Chondrocyte (in vitro differentiated cells): ENCODE results near the gene OR9A2. TPM values are rescaled to one million over a fixed set of nuclear protein-coding genes. Genes with fewer than 3 reads are reported as not detected.
A peak's percentile ranks its signal among the peaks of the same experiment; 100 is the strongest.

Experiments
- DNase-seq: peaks from one replicate; pipeline ENCODE4 v3.0.0; 2021; ENCODE audit warnings: mixed read lengths, low spot score
- H3K27ac Mint-ChIP-seq: one replicate; pipeline ENCODE4 v1.8.0; 2021; ENCODE audit warnings: mild to moderate bottlenecking, moderate library complexity, mixed read lengths; ENCODE audit not compliant: unreplicated experiment
- H3K27me3 Mint-ChIP-seq: 2 replicates; pipeline ENCODE4 v1.8.0; 2021; ENCODE audit warnings: low read depth, mixed read lengths
- H3K36me3 Mint-ChIP-seq: 2 replicates; pipeline ENCODE4 v1.8.0; 2021; ENCODE audit warnings: low read depth, mixed read lengths
- H3K4me1 Mint-ChIP-seq: 2 replicates; pipeline ENCODE4 v1.8.0; 2021; ENCODE audit warnings: low read depth, mild to moderate bottlenecking, mixed read lengths
- H3K4me3 Mint-ChIP-seq: one replicate; pipeline ENCODE4 v1.8.0; 2021; ENCODE audit warnings: mild to moderate bottlenecking, moderate library complexity, mixed read lengths; ENCODE audit not compliant: unreplicated experiment
- H3K9me3 Mint-ChIP-seq: 2 replicates; pipeline ENCODE4 v1.8.0; 2021; ENCODE audit warnings: low read depth, mixed read lengths
- total RNA-seq: library from RNA; stranded (reverse); gene quantifications from 3 replicates; pipeline ENCODE4 v1.2.1, GENCODE V29; 2021
- TF ChIP-seq, protein P1 (sequence below): fragments of 200-600 bp; sonication (generic); IDR thresholded peaks from 2 replicates; pipeline ENCODE4 v1.5.0; 2021; ENCODE audit warnings: antibody characterized with exemption, mild to moderate bottlenecking, moderate library complexity

Gene OR9A2
- total RNA-seq, 1 donor from 2014 or later, result not detected

DNA sequence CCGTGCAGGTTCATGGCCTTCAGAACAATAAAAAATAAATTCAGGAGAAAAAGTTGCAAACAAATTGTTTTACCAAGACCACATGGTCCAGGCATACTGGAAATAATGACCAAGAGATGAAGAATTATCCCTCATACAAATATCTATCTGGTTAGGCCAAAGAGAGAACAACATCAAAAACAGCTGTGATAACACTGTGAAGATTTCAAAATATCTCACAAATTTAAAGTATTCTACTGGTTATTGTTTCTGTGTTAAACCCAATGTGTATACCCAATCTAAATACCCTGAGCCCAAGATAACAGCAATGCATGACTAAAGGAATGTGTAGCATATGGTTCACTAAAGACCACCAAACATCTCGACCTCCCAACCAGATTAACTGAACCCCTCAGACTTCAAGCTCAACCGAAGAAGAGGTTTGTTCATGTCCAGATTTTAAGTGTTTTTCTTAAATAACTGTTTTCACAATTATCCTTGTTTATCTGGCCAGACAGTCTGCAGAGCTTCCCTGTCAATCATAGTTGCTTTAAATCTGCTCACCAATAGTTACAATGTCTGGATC lies 10.9 kb downstream of the OR9A2 start:
- H3K36me3 Mint-ChIP-seq, result no peaks in the 10 kb centered on the region
- DNase-seq, result no peak
- H3K9me3 Mint-ChIP-seq, result no peaks in the 10 kb centered on the region
- H3K27ac Mint-ChIP-seq, result no peak overlapping the region
- TF ChIP-seq, protein P1, sequence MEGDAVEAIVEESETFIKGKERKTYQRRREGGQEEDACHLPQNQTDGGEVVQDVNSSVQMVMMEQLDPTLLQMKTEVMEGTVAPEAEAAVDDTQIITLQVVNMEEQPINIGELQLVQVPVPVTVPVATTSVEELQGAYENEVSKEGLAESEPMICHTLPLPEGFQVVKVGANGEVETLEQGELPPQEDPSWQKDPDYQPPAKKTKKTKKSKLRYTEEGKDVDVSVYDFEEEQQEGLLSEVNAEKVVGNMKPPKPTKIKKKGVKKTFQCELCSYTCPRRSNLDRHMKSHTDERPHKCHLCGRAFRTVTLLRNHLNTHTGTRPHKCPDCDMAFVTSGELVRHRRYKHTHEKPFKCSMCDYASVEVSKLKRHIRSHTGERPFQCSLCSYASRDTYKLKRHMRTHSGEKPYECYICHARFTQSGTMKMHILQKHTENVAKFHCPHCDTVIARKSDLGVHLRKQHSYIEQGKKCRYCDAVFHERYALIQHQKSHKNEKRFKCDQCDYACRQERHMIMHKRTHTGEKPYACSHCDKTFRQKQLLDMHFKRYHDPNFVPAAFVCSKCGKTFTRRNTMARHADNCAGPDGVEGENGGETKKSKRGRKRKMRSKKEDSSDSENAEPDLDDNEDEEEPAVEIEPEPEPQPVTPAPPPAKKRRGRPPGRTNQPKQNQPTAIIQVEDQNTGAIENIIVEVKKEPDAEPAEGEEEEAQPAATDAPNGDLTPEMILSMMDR, result no peak
- no peak overlapping the region for H3K4me3 Mint-ChIP-seq
- peaks cover 45% of the 10 kb centered on the region for H3K4me1 Mint-ChIP-seq
- H3K27me3 Mint-ChIP-seq, result no peaks in the 10 kb centered on the region

- no peaks in the 10 kb centered on the region for H3K36me3 Mint-ChIP-seq
- DNase-seq, result no peak
- H3K27ac Mint-ChIP-seq, result no peak overlapping the region
- H3K4me1 Mint-ChIP-seq, result peaks cover 45% of the 10 kb centered on the region
- no peaks in the 10 kb centered on the region for H3K9me3 Mint-ChIP-seq
- H3K4me3 Mint-ChIP-seq, result no peak overlapping the region
- no peaks in the 10 kb centered on the region for H3K27me3 Mint-ChIP-seq
- TF ChIP-seq, protein P1, result no peak
Measured at GRCh38 chr7:143015084-143015483, 11.8 kb downstream of the OR9A2 start.

- no peak overlapping the region for H3K4me3 Mint-ChIP-seq
- H3K36me3 Mint-ChIP-seq, result no peaks in the 10 kb centered on the region
- H3K27ac Mint-ChIP-seq, result peak overlapping the region; percentile 6
- DNase-seq, result no peak
- no peaks in the 10 kb centered on the region for H3K9me3 Mint-ChIP-seq
- TF ChIP-seq, protein P1, result no peak
- H3K4me1 Mint-ChIP-seq, result peaks cover 44% of the 10 kb centered on the region
- peaks cover 4% of the 10 kb centered on the region for H3K27me3 Mint-ChIP-seq
Measured at GRCh38 chr7:143013893-143014292, 13.0 kb downstream of the OR9A2 start.

DNA sequence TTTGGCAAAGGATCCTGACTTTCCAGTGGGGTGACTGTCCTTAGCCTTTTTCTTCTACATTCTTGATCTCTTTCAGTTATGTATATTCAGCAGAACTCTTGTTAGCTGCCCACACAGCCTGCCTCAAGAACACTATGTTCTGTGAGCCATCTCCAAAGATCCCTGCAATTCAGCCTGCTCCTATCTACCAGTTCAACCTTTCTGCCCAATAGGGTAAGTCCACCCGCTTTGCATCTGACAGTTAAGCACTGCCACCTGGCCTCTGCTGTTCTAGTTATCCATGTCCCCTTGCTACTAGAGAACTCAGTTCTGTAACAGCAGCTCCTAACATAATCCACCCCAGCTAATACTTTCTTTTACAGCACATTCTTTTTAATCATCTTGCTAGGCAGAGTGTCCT lies 13.5 kb downstream of the OR9A2 start:
- no peaks in the 10 kb centered on the region for H3K9me3 Mint-ChIP-seq
- DNase-seq, result no peak
- H3K27ac Mint-ChIP-seq, result no peak overlapping the region

DNA sequence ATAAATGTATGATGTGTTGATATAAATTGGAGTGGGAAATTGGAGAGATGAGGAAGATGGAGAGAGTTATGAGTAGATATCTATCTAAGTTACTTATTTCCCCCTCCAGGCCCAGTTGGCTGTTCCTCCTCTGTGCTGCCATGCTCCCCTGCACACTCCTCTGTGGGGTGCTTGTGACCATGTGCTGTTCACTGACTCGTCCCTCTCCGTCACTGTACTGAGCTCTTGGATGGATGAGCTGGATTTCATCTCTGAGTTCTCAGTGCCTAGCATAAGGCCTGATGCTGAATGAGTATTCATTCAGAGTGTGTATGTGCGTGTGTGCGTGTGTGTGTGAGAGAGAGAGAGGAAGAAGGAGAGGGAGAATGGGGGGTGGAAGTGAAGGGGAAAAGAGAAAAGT lies 14.5 kb downstream of the OR9A2 start:
- Mint-ChIP-seq H3K27me3 (peaks cover 9% of the 10 kb centered on the region), H3K9me3 (no peaks in the 10 kb centered on the region), H3K27ac (no peak overlapping the region), H3K36me3 (no peaks in the 10 kb centered on the region), H3K4me3 (no peak overlapping the region), H3K4me1 (peaks cover 47% of the 10 kb centered on the region)
- no peak for DNase-seq
- TF ChIP-seq, protein P1, result no peak

More for the DNA sequence above, 13.5 kb downstream of the OR9A2 start:
- no peak overlapping the region for H3K4me3 Mint-ChIP-seq
- H3K4me1 Mint-ChIP-seq, result peaks cover 43% of the 10 kb centered on the region
- H3K27me3 Mint-ChIP-seq, result peaks cover 5% of the 10 kb centered on the region
- no peaks in the 10 kb centered on the region for H3K36me3 Mint-ChIP-seq
- TF ChIP-seq, protein P1, result no peak
